Measurements from ENCODE around the gene RNF141.

RNF141 gene

DNA sequence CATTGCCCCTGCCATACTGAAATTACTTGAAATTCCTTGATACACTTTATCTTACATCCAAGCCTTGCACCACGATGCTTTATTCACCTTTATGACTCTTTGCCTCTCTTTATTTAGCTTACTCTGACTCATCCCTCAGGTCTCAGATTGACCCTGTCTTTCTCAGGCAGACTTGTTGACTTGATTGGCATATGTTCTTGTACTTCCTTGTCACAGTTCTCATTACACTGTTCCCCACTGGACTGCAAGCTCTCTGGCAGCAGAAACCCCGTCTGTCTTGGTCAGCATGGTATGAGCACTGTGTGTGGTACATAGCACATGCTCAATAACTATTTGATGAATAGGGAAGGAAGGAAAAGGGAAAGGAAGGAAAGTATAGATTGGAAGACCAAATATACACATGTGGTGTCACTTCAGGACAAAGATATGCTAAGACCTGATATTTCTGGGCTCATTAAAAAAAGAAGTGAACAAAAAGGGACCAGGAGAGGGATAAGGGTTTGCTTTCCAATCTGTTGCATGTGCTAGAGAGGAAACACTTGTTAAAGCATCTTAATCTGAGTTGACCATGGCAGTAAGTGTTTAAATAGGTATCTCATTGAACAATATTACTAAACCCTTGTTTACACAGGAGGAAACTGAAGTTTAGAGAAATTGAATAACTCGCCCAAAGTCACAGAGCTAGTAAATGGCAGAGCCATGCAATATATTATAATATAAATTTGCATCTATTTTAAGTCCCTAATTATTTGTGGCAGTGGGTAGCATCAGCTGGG is 20.2 kb upstream of the RNF141 start:
- DNase-seq: no peak

DNA sequence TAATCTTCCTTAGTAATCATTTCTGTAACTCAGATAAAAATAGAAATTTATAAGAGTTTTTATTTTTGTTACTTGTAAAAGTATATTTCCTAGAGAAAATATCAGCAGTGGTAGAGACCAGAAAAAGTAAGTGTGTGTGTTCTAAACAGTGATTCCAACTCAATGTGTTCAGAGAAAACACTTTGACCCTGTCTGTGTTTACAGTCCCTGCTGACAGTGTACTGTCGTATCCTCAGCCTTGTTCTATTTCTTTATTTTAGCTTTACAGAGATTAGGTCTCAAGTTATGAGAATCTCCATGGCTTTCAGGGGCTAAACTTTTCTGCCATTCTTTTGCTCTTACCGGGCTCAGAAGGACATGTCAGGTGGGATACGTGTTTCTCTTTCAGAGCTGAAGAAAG is 17.3 kb upstream of the RNF141 start:
- no peak for DNase-seq

DNA sequence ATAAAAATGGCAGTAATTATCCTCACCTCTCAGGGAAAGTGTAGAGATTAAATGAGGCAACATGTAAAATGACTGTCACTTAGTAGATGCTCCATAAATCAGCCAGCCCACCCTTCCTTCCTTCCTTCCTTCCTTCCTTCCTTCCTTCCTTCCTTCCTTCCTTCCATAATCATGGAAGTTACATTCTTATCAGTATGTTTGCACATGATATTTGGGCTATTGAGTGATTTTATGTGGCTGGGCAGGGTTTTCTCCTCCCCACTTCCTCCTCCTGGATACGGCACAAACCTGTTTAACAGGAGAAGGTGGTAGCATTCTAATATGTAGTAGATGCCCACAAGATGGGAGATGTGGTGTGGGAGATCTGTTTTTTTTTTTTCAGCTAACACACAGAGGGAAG is 15.6 kb upstream of the RNF141 start:
- no peak for DNase-seq

DNA sequence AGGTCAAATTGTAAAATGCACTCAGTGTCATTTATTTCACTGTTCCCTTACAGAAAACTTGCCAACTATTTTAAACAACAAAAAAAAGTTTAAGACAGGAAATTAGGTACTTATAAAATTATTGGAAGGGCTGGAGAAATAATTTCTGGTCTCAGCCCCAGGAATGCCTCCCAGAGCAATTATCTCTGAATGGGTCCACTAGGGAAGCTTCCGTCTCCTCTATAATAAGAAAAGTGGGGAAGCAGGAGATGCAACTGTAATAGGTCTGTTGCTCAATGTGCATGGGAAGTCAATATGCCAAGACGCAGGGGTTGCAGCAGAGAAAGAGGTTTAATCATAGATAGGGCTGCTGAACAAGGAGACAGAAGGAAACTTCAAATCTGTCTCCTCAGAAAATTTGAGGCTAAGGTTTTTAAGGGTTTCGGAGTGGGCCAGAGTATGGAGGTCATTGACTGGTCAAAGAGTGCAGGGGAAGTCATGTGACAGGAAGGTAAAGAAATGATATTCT is 10.9 kb upstream of the RNF141 start:
- no peak for DNase-seq

DNA sequence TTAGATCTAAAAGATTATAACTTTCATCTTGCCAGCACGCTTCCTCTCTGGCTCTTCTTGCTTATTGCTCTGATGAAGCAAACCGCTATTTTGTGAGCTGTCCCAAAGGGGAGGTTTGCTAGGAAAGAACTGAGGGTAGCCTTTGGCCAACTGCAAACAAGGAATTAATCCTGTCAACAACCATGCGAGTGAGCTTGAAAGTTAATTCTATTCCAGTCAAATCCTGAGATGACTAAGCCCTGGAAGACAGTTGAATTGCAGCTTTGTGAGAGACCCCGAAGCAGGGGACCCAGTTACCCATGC is 10.3 kb upstream of the RNF141 start:
- DNase-seq: no peak

DNA sequence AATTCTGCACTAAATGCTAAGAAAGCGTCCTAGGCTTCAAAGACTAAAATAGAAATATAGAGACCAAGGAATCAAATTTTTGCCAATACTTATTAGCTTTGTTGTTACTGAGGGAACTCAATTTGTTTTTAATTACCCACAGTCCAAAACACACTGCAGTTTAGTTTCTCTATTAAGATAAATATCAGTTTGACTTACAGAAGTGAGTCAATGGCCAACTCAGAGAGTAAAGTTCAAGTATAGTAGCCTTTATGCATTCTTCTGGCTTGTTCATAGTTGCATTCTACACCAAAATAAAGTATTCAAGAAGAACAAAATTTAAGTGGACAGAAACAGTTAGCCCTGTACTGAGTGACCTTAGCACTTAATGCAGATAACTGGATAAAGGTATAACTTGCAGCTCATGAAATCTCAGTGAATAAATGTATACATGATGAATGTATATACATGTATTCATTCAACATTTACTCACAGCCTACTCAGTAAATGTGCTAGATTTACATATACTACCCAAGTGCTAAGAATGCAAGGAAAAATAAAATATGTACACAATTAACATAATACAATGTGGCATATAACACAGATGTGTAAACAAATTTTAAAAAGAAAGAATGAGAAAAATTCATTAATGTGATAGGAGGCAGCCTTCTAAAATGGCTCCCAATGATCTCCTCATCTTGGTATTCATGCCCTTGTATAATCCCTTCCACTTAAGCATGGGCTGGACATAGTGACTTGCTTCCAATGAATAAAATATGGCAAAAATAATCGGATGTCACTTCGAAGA is 9.7 kb upstream of the RNF141 start:
- DNase-seq: no peak

DNA sequence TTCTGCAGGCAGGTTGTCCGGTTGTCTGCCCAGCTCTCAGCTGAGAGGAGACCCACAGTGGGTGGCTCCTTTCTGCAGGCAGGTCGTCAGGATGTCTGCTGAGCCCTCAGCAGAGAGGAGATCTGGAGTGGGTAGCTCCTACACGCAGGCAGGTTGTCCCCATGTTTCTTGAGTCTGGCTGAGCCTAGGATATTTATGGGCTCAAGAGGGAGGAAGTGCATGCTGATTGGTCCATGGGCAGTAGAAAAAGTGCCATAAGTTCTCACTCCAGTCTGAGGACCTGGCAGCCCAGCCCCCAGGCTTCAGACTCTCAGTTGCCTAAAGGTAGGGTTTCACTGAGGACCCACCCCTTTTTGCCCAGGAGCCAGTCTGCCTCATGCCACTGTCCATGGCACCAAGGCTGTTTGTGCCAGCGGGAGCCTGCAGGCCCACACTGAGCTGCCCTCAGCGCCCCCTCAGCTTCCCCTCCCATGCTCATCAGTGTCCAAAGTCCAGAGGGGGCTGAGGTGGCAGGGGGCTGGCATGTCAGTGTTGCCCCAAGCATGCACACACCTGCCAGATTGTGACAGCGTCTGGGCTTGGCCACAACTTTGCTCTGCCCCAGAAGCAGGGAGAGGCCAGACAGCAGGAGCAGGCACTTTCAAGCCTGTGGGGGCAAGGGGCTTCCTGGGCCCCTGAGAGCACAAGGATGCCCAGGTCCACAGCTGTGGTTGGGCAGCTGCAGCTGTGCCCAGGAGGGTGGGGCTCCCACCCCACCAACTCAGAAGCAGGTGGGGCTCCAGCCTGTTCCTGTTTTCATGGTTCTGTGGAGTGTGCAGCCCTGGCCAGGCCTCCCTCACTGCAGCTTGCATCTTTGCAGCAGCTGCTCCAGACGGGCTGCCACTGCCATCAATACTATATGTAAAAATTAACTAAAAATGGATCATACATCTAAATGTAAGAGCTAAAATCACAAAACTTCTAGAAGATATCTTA is 3.8 kb upstream of the RNF141 start:
- no peak for DNase-seq

DNA sequence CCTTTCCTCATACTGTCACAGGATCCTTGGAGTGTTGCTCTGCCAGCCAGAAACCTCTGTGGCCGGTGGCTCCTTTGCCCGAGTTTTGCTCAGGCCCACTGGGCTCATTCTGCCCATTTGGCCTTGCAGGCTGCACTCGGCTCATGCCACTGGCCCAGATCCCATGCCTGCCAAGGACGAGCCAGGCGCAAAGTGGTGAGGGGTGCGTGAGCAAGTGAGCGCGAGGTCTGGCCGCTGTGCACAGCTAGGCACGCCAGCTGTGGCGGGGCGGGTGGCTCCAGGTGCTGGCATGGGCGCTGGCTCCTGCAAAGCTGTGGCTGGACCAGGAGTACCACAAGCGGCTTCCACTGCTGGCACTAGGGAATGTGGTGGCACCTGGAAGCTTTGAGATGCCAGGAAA is 2.8 kb upstream of the RNF141 start:
- DNase-seq: no peak

DNA sequence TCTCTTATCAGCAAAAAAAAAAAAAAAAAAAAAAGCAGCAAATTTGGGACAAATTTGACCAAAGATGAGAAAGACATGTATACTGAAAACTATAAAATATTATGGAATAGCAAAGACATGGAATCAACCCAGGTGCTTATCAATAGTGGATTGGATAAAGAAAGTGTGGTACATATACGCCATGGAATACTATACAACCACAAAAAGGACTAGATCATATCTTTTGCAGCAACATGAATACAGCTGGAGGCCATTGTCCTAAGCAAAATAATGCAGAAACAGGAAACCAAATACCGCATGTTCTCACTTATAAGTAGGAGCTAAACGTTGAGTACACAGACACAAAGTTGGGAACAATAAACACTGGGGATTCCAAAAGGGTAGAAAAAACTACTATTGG is 1.8 kb upstream of the RNF141 start:
- DNase-seq: no peak

DNA sequence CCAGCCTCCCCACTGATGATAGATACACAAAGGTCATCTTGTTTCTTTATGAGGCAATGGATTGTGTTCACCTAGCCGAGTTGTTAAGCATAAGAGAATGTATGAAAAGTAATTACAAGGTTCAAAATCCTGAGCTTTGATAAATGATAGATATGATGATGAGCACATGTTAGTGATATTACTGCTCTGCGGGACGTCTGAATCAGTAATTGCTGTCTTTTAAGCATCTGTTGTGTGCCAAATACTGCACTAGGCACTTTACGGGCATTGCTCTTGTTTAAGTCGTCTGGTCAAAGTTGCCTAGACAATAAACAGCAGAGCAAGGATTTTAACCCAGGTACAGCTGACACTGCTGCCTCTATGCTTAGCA is 559 bp upstream of the RNF141 start:
- DNase-seq: no peak

DNA sequence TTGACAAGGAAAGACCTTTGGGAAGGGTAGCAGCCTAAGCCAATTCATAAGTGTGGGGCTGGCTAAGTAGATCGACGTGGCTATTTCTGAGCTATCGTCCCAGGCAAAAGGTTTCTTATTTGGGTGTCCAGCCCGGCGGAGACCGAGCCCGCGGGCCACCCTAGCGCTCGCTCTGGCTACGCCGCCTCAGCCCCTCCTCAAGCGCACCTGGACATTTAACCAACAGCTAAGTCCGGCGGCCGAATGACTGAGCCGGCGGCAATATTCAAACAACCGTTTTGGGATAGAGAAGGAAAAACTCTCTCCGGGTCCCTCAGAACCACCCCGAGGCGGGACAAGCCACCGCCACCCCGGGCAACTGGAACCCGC is 457 bp downstream of the RNF141 start:
- DNase-seq: no peak

DNA sequence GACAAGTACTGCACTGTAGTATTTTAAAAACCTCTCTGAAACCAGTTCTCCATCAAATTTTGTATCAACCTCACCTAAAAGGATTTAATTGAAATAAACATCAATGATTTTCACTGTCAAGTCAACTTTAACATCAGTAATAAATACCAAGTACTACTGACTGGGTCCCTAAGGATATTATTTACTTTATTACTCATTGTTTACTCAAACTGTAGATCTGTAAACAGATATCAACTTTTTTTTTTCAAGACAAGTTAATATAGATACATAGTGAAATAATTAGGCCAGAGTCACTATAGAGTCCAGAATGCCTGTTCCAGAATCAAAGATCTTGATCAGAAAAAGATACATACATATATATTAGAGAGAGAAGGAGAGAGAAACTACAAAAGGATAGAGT is 1.6 kb downstream of the RNF141 start:
- no peak for DNase-seq

DNA sequence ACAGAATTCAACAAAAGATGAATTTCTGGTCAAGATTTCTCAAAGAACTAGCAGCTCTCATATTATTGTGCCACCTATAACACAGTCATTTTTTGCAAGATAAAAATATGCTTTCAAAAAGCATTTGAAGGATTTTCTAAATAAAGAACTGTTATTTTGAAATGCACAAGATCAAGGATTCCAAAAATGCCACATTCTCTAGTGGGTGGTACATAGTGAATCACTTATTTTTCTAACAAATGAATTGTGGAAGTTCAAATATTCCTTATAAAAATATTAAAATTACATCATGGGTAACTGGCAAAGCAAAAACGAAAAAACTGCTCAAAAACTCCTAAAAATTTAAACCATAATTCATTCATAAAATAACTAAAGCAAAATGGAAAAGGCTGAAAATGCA is 2.1 kb downstream of the RNF141 start:
- DNase-seq: no peak

DNA sequence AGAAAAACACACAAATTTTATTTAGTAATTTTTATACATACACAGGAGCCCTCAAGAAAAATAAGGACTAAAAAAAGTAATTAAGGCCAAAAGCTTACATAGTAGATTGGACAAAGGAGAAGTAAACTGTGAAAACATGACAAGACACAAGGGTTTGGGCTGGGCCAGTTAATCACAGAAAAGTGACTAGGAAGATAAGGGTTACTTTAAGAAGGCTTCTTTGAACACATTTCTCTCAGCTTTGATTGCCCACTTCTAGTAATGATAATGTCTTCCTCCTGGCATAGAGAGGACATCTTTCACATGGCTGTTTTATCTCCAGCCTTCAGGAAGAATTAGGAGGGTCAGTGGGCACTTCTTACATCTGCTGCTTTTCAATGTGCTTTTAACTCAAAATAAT is 3.4 kb downstream of the RNF141 start:
- DNase-seq: no peak

DNA sequence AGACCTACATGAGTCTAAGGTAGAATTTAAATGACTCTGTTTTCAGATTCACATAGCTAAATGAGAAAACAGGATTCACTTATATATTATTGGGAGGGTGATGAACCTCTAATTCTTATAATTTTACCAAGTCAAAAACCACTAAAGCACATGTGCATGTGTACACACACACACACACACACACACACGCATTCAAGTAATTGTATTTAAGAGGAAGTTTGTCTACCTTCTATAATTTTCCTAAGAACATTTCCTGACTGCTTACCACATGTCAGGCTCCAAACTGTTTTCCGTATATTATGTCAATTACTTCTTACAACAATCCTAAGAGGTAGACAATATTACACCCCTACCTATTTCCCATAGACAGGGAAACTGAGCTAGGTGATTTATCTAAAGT is 6.7 kb downstream of the RNF141 start:
- no peak for DNase-seq

DNA sequence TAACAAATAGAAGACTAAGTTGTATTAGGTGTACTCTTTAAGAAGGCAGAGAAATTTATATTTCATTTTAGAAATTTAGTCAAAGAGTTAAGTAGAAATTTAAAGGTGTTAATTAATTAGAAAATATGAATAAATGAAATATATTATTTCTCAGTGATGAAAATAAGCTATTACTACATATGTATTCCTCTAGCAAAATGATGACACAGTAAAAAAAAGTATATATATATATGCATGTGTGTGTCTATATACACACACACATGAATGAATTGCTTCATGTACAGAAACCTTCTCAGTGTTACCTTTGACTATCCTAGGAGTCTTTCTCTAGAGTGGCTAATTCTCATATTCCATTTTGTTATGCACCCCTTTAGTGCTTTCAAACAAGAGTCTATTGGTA is 7.7 kb downstream of the RNF141 start:
- DNase-seq: no peak

DNA sequence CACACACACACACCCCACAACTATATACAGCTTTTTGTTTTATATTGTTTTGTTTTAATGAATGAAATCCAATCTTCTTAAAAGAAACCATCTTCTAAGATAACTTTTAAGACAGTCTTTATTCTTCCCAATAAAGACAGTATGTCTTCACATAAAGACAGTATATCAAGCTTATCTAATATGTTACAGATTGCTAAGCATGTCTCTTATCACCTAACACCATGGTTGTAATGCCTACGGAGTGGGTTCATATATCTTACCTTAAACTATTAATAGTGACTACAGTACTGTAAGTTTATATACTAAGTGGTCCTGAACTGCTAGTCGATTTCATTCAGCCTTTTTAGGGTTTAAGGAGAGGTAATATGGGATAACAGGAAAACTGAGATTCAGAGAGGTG is 8.5 kb downstream of the RNF141 start:
- no peak for DNase-seq

DNA sequence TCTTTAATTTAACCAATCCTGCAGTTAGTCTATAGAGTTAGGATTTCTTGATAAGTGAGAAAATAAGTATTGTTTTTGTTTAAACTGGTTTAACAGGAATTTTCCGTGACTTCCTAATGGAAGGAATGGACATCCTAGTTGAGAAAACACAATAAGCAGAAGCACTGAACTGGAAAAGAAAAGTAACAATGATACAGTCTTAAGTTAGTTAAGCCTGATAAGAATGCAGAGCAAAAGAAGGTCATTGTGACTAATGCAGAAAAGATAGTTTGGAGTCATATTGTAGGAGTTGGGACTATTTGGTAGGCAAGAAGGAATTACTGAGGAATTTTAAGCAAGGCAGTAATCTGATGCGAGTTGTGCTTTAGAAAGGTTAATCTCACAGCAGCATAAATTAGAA is 11.7 kb downstream of the RNF141 start:
- DNase-seq: no peak

DNA sequence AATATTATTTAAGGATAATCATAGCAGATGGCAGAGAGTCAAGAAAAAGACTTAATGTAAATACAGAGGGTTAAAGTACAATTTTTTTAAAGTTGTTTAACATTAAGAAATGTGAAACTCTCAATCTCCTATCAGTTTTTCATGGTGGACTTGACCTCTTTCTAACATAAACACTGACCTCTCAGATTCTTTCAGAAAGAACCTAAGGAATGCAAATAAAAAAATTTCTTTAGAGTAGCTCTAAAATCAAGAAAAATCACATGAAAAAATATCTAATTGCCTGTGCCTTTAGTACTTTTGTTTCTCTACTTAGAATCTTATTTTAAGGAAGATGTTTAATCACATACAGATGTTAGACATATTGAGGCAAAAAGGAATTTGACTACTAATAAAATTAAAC is 12.9 kb downstream of the RNF141 start:
- DNase-seq: no peak

DNA sequence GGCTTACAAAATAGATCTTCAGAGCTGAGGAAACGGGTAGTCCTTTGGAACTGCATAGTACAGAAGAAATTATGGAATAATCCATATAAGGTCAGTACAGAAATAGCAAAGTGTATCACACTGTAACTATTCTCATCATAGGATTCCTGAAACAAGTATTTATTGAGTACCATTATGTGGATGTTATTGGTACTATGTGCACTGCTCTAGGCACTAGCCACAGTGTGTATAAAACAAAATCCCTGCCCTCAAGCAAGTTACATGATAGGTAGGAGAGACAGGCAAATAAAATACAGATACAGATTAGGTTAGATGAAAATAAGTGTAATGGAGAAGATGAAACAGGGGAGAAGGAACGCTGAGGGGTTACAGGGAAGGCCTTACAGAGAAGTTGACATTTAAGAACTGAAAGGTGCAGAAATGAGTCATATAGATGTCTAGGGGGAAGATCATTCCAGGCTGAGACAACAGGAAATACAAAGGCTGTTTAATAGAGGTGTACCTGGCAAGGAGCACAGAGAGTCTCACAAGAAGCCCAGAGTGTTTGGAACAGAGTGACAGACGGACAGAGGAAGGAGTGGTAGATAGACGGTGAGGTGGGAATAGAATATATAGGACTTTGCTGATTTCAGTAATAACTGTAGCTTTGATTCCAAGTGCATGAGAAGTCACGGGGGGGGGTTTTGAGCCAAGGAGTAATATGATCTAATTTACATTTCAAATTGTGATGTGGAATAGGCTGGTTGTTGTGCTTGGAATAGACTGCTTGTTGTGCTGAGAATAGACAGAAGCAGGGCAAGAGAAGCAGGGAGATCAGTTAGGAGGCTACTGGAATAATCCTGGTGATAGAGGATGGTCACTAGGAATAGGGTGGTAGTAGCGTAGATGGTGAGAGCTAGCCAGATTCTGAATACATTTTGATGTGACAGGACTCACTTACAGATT is 13.7 kb downstream of the RNF141 start:
- DNase-seq: no peak

DNA sequence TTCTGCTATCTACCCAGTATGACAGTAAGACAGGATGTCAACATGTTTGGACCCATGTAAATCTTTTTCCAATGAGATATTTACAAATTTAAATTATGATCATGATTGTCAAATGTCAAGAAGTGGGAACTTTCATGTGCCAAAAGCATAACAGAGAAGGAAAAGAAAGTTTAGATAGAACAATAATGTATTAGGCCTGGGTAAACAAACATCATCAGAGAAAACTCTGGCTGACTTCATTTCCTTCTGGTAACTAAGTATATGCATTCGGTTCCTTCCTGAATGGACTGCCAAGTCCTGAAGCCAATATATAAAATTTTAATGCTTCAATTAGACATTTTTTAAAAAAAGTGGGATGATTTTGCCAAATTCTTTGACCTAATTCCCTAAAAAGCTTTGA is 16.5 kb downstream of the RNF141 start:
- DNase-seq: no peak

DNA sequence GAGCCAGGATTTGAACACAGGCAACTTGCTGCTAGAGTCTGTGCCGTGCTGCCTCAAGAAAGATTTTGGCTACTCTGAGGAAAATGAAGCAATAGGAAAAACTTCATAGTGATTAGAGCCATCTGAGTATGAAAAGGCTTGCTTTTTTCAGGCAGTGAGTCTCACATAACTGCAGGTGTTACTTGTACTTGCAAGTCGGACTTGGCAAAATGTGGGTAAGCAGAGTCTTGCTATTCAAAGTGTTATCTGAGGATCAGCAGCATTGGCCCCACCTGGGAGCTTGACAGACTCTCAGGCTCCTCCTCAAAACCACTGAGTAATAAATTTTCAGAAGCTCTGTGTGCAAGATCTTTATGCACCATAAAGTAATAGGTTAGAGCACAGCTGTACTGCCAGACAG is 18.1 kb downstream of the RNF141 start:
- no peak for DNase-seq

Measured in activated CD4-positive, alpha-beta T cell treated with anti-CD3 and anti-CD28 coated beads for 48 hours (primary cell).